ENCODE data around the gene EHF.

Gene EHF

DNA sequence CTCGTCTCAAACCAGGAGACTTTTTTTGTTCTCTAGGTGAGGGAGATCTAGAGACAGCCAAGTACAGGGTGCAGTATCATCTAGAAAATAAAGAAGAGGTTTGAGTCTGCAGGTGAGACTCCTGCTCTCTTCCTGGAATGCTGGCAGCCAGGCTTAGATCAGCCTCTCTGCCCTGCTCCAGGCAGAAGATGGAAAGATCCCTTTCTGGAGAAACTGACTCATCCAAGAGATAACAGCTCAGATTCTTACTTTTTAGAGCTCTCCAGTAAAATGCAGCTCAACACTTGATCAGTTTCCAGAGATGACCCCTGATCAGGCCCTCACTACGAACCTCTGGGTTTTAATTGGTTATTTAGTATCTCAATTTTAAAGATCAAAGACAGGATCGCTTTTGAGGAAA lies 44.6 kb upstream of the EHF start:
- Histone ChIP-seq H2BK5ac (ENCODE audit: low read length) (no peak overlapping the region), H2AFZ (ENCODE audit: low read length) (no peak overlapping the region), H3K4ac (ENCODE audit: low read length) (no peak overlapping the region), H3K4me3 (ENCODE audit: low read length in 2 of 2) (no peak overlapping the region), H3K18ac (ENCODE audit: low read length) (no peak overlapping the region), H3K79me1 (ENCODE audit: low read depth, low read length) (no peaks in the 10 kb centered on the region), H3K27me3 (ENCODE audit: control insufficient read depth in 3 of 3, insufficient read depth in 3 of 3, low read depth in 1 of 3, low read length in 3 of 3) (peaks cover 0 to 30% (median 0%) of the 10 kb centered on the region in 3 experiments), H3K4me2 (ENCODE audit: insufficient read depth, low read length, poor library complexity, severe bottlenecking) (no peak overlapping the region), H2BK120ac (ENCODE audit: low read depth, low read length) (no peak overlapping the region), H3K27ac (replicated peaks; ENCODE audit: low read length) (no peak overlapping the region), H3K14ac (ENCODE audit: low read length) (no peak overlapping the region), H4K91ac (ENCODE audit: low read depth, low read length, poor library complexity) (no peak overlapping the region), H4K8ac (ENCODE audit: low read depth, low read length) (no peak overlapping the region), H3K36me3 (replicated peaks in 1 of 2; ENCODE audit: control insufficient read depth in 2 of 2, insufficient read depth in 2 of 2, low read length in 2 of 2) (no peaks in the 10 kb centered on the region), H3K23ac (ENCODE audit: low read depth, low read length, poor library complexity) (no peak overlapping the region), H2BK12ac (ENCODE audit: low read length) (no peak overlapping the region), H2AK5ac (ENCODE audit: low read depth, low read length) (no peak overlapping the region), H3K4me1 (ENCODE audit: control insufficient read depth in 2 of 2, insufficient read depth in 1 of 2, low read depth in 1 of 2, low read length in 2 of 2) (no peaks in the 10 kb centered on the region), H3K9me3 (replicated peaks in 1 of 2; ENCODE audit: control insufficient read depth in 2 of 2, insufficient read depth in 1 of 2, low read depth in 1 of 2, low read length in 2 of 2) (no peaks in the 10 kb centered on the region), H2BK15ac (ENCODE audit: low read length) (no peak overlapping the region), H3K9ac (ENCODE audit: low read depth, low read length, poor library complexity) (no peak overlapping the region)
- DNase-seq (ENCODE audit: low spot score), result no peak
- WGBS, 2 donors (ENCODE audit: extremely low coverage in 2 of 2, insufficient read length in 2 of 2, insufficient replicate concordance in 1 of 2), result no CpG with 5 or more reads among the region's 3 CpGs

DNA sequence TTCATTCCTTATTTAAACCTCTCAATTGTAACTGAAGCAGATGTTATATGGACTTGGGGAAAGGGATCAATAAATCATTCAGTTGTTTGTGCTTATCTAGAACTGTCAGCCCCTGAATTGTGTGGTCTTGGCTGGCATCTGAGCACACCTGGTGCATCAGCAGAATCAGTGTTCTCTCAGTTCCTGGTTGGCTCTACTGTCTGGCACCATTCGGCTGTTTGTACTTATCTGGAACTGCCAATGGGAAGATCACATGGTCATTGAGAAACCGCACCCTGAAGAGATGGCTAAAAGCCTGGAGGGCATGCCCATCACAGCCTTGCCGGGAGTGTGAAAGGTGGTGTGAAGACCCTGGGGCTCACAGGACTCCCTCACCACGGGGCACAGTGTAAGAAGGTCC lies 37.1 kb upstream of the EHF start:
- Histone ChIP-seq H3K9me3 (replicated peaks in 1 of 2; ENCODE audit: control insufficient read depth in 2 of 2, insufficient read depth in 1 of 2, low read depth in 1 of 2, low read length in 2 of 2) (no peaks in the 10 kb centered on the region), H2AK5ac (ENCODE audit: low read depth, low read length) (no peak overlapping the region), H3K27me3 (ENCODE audit: control insufficient read depth in 3 of 3, insufficient read depth in 3 of 3, low read depth in 1 of 3, low read length in 3 of 3) (peaks cover 0 to 17% (median 0%) of the 10 kb centered on the region in 3 experiments), H3K4ac (ENCODE audit: low read length) (no peak overlapping the region), H3K23ac (ENCODE audit: low read depth, low read length, poor library complexity) (no peak overlapping the region), H3K14ac (ENCODE audit: low read length) (no peak overlapping the region), H3K27ac (replicated peaks; ENCODE audit: low read length) (no peak overlapping the region), H2BK120ac (ENCODE audit: low read depth, low read length) (no peak overlapping the region), H4K91ac (ENCODE audit: low read depth, low read length, poor library complexity) (no peak overlapping the region), H2BK5ac (ENCODE audit: low read length) (no peak overlapping the region), H3K79me1 (ENCODE audit: low read depth, low read length) (no peaks in the 10 kb centered on the region), H3K4me2 (ENCODE audit: insufficient read depth, low read length, poor library complexity, severe bottlenecking) (no peak overlapping the region), H2BK12ac (ENCODE audit: low read length) (no peak overlapping the region), H2AFZ (ENCODE audit: low read length) (no peak overlapping the region), H3K18ac (ENCODE audit: low read length) (no peak overlapping the region), H2BK15ac (ENCODE audit: low read length) (no peak overlapping the region), H3K9ac (ENCODE audit: low read depth, low read length, poor library complexity) (no peak overlapping the region), H3K4me3 (ENCODE audit: low read length in 2 of 2) (no peak overlapping the region), H3K36me3 (replicated peaks in 1 of 2; ENCODE audit: control insufficient read depth in 2 of 2, insufficient read depth in 2 of 2, low read length in 2 of 2) (no peaks in the 10 kb centered on the region), H4K8ac (ENCODE audit: low read depth, low read length) (no peak overlapping the region), H3K4me1 (ENCODE audit: control insufficient read depth in 2 of 2, insufficient read depth in 1 of 2, low read depth in 1 of 2, low read length in 2 of 2) (peaks cover 0 to 2% of the 10 kb centered on the region in 2 donors)
- DNase-seq (ENCODE audit: low spot score), result no peak
- WGBS, 2 donors (ENCODE audit: extremely low coverage in 2 of 2, insufficient read length in 2 of 2, insufficient replicate concordance in 1 of 2), result no CpG with 5 or more reads among the region's 4 CpGs

GRCh38 chr11:34585304-34585734 lies 35.6 kb upstream of the EHF start:
- no peak overlapping the region for H4K91ac ChIP-seq (ENCODE audit: low read depth, low read length, poor library complexity)
- no peak overlapping the region for H3K23ac ChIP-seq (ENCODE audit: low read depth, low read length, poor library complexity)
- H3K9me3 ChIP-seq (replicated peaks in 1 of 2; ENCODE audit: control insufficient read depth in 2 of 2, insufficient read depth in 1 of 2, low read depth in 1 of 2, low read length in 2 of 2), result no peaks in the 10 kb centered on the region
- no peak overlapping the region for H3K27ac ChIP-seq (replicated peaks; ENCODE audit: low read length)
- H3K27me3 ChIP-seq (ENCODE audit: control insufficient read depth in 3 of 3, insufficient read depth in 3 of 3, low read depth in 1 of 3, low read length in 3 of 3), result peaks cover 0 to 10% (median 0%) of the 10 kb centered on the region in 3 experiments
- H3K18ac ChIP-seq (ENCODE audit: low read length), result no peak overlapping the region
- no peak overlapping the region for H3K14ac ChIP-seq (ENCODE audit: low read length)
- no peak overlapping the region for H2BK5ac ChIP-seq (ENCODE audit: low read length)
- no peak overlapping the region for H4K8ac ChIP-seq (ENCODE audit: low read depth, low read length)
- no peaks in the 10 kb centered on the region for H3K79me1 ChIP-seq (ENCODE audit: low read depth, low read length)
- H2BK12ac ChIP-seq (ENCODE audit: low read length), result no peak overlapping the region
- peak overlapping the region; percentile 90 for H2AFZ ChIP-seq (ENCODE audit: low read length)
- H3K4me3 ChIP-seq (ENCODE audit: low read length in 2 of 2), result no peak overlapping the region
- H2AK5ac ChIP-seq (ENCODE audit: low read depth, low read length), result no peak overlapping the region
- no peaks in the 10 kb centered on the region for H3K36me3 ChIP-seq (replicated peaks in 1 of 2; ENCODE audit: control insufficient read depth in 2 of 2, insufficient read depth in 2 of 2, low read length in 2 of 2)
- no peak overlapping the region for H3K4ac ChIP-seq (ENCODE audit: low read length)
- H3K4me1 ChIP-seq (ENCODE audit: control insufficient read depth in 2 of 2, insufficient read depth in 1 of 2, low read depth in 1 of 2, low read length in 2 of 2), result peaks cover 0 to 2% of the 10 kb centered on the region in 2 donors
- WGBS, 2 donors (ENCODE audit: extremely low coverage in 2 of 2, insufficient read length in 2 of 2, insufficient replicate concordance in 1 of 2), result no CpG with 5 or more reads among the region's 2 CpGs
- no peak overlapping the region for H3K4me2 ChIP-seq (ENCODE audit: insufficient read depth, low read length, poor library complexity, severe bottlenecking)
- H2BK15ac ChIP-seq (ENCODE audit: low read length), result no peak overlapping the region
- no peak overlapping the region for H2BK120ac ChIP-seq (ENCODE audit: low read depth, low read length)
- no peak for DNase-seq (ENCODE audit: low spot score)
- no peak overlapping the region for H3K9ac ChIP-seq (ENCODE audit: low read depth, low read length, poor library complexity)

DNA sequence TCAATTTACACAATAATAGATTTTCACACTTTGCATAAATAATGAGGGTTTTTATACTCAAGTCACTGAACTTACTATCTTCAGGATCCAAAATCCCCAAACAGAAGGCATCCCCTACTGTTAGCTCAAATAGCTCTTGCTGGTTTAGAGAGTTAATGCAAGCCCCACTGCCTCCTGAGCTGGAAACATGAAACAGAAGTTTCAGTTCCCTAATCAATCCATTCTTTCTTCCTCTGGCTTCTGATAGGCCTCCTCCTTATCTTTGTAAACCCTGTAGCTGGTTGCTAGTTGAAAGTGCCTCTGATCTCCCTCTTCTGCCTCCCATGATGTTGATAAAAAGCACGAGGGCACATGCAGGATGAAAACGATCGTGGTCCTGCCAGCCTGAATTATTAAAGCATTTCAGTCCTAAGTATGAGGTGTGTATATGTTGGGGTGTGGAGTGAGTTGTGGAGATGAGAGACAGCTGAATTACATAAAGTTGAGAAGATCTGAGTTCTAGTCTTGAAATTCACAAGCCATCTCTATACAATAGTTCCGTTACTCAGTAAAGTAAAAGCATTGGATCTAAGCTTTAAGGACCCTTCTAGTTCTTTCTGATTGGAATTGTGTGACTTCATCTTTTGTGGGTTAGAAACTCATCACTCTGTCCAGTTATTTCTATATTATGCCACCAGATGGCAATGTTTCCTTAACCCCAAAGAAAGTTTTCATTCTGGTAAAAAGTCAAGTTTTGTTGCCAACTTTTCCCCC lies 35.0 kb upstream of the EHF start:
- Histone ChIP-seq H3K14ac (ENCODE audit: low read length) (no peak overlapping the region), H3K27ac (replicated peaks; ENCODE audit: low read length) (no peak overlapping the region), H3K23ac (ENCODE audit: low read depth, low read length, poor library complexity) (no peak overlapping the region), H3K9me3 (replicated peaks in 1 of 2; ENCODE audit: control insufficient read depth in 2 of 2, insufficient read depth in 1 of 2, low read depth in 1 of 2, low read length in 2 of 2) (no peaks in the 10 kb centered on the region), H2BK15ac (ENCODE audit: low read length) (no peak overlapping the region), H2BK12ac (ENCODE audit: low read length) (no peak overlapping the region), H3K9ac (ENCODE audit: low read depth, low read length, poor library complexity) (no peak overlapping the region), H2BK5ac (ENCODE audit: low read length) (no peak overlapping the region), H4K91ac (ENCODE audit: low read depth, low read length, poor library complexity) (no peak overlapping the region), H3K4ac (ENCODE audit: low read length) (no peak overlapping the region), H4K8ac (ENCODE audit: low read depth, low read length) (no peak overlapping the region), H3K4me2 (ENCODE audit: insufficient read depth, low read length, poor library complexity, severe bottlenecking) (no peak overlapping the region), H3K27me3 (ENCODE audit: control insufficient read depth in 3 of 3, insufficient read depth in 3 of 3, low read depth in 1 of 3, low read length in 3 of 3) (peaks cover 0 to 4% (median 0%) of the 10 kb centered on the region in 3 experiments), H3K4me1 (ENCODE audit: control insufficient read depth in 2 of 2, insufficient read depth in 1 of 2, low read depth in 1 of 2, low read length in 2 of 2) (peaks cover 0 to 2% of the 10 kb centered on the region in 2 donors), H2AFZ (ENCODE audit: low read length) (peak overlapping the region; percentile 90), H2BK120ac (ENCODE audit: low read depth, low read length) (no peak overlapping the region), H3K36me3 (replicated peaks in 1 of 2; ENCODE audit: control insufficient read depth in 2 of 2, insufficient read depth in 2 of 2, low read length in 2 of 2) (no peaks in the 10 kb centered on the region), H3K79me1 (ENCODE audit: low read depth, low read length) (no peaks in the 10 kb centered on the region), H3K18ac (ENCODE audit: low read length) (no peak overlapping the region), H3K4me3 (ENCODE audit: low read length in 2 of 2) (peak overlapping the region in 1 of 2 donors; percentile 27), H2AK5ac (ENCODE audit: low read depth, low read length) (no peak overlapping the region)
- no CpG with 5 or more reads among the region's 4 CpGs for WGBS, 2 donors (ENCODE audit: extremely low coverage in 2 of 2, insufficient read length in 2 of 2, insufficient replicate concordance in 1 of 2)
- peak; percentile 52 for DNase-seq (ENCODE audit: low spot score)
